ENCODE data around the gene PKD2.

DNA sequence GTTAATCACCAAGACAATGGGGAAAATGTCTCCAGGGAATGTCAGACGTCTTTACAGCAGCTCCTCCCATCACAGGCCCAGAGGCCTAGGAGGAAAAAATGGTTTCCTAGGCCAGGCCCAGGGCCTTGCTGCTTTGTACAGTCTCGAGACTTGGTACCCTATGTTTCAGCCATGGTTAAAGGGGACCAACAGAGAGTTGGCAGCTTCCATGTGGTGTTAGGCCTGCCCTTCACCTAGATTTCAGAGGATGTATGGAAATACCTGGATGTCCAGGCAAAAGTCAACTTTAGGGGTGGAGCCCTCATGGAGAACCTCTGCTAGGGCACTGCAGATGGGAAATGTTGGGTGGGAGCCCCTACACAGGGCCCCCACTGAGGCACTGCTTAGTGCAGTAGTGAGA, 112.5 kb downstream of the PKD2 start:
- TF ChIP-seq, protein P1, sequence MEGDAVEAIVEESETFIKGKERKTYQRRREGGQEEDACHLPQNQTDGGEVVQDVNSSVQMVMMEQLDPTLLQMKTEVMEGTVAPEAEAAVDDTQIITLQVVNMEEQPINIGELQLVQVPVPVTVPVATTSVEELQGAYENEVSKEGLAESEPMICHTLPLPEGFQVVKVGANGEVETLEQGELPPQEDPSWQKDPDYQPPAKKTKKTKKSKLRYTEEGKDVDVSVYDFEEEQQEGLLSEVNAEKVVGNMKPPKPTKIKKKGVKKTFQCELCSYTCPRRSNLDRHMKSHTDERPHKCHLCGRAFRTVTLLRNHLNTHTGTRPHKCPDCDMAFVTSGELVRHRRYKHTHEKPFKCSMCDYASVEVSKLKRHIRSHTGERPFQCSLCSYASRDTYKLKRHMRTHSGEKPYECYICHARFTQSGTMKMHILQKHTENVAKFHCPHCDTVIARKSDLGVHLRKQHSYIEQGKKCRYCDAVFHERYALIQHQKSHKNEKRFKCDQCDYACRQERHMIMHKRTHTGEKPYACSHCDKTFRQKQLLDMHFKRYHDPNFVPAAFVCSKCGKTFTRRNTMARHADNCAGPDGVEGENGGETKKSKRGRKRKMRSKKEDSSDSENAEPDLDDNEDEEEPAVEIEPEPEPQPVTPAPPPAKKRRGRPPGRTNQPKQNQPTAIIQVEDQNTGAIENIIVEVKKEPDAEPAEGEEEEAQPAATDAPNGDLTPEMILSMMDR (conservative IDR thresholded peaks at IDR 0.05; ENCODE audit: low read depth, low read length), result no peak
- no peak for TF ChIP-seq EZH2 (IDR thresholded peaks at IDR 0.05; ENCODE audit: low read length, unreplicated experiment)
- no peak for TF ChIP-seq EZH2phosphoT487 (IDR thresholded peaks at IDR 0.05; ENCODE audit: borderline replicate concordance, low read length)
